ENCODE data around the gene MED15. TPM values are rescaled to one million over a fixed set of nuclear protein-coding genes. Genes with fewer than 3 reads are reported as not detected.

Gene MED15
- total and polyA plus RNA-seq, 2 of the 8 experiments (the other 6 are each of a cell fraction or from before 2014, with no cell fraction given): 28.3 to 57.1 TPM

GRCh38 chr22:20525048-20525447 is 17.6 kb downstream of the MED15 start:
- Histone ChIP-seq H3K4me3 (ENCODE audit: extremely low read depth in 1 of 4, insufficient read depth in 2 of 4, low read depth in 3 of 4, low read length in 4 of 4) (no peak overlapping the region), H4K5ac (ENCODE audit: insufficient read length, low read depth, low read length) (no peak overlapping the region), H4K20me1 (replicated peaks in 1 of 2; ENCODE audit: control insufficient read depth in 1 of 2, insufficient read depth in 2 of 2, low read length in 2 of 2) (peaks cover 12 to 13% of the 10 kb centered on the region in 2 experiments), H4K91ac (replicated peaks; ENCODE audit: insufficient read length, low read length) (no peak overlapping the region), H3K27ac (ENCODE audit: low read depth, low read length) (no peak overlapping the region), H3K4me2 (ENCODE audit: insufficient read depth in 1 of 2, low read depth in 2 of 2, low read length in 2 of 2) (no peak overlapping the region), H2BK120ac (replicated peaks; ENCODE audit: low read depth, low read length) (no peak overlapping the region), H3K56ac (replicated peaks; ENCODE audit: insufficient read length, low read depth, low read length) (no peak overlapping the region), H3K79me1 (ENCODE audit: low read depth, low read length) (peaks cover 24% of the 10 kb centered on the region), H2BK20ac (ENCODE audit: low read length) (no peak overlapping the region), H3K23me2 (ENCODE audit: low read depth, low read length) (peaks cover 1% of the 10 kb centered on the region; the same call in 1 of the 2 replicates), H3K27me3 (replicated peaks in 1 of 4; ENCODE audit: control insufficient read depth in 3 of 4, extremely low read depth in 1 of 4, insufficient read depth in 3 of 4, low read length in 3 of 4) (no peaks in the 10 kb centered on the region), H3K18ac (ENCODE audit: extremely low read depth, low read length) (no peak overlapping the region), H2BK12ac (ENCODE audit: low read depth, low read length) (no peak overlapping the region), H3K9ac (replicated peaks in 1 of 4; ENCODE audit: extremely low read depth in 1 of 4, low read depth in 3 of 4, low read length in 3 of 4) (no peak overlapping the region), H3K9me3 (ENCODE audit: insufficient read depth in 2 of 2, low read depth in 1 of 2, low read length in 1 of 2) (peaks cover 0 to 3% of the 10 kb centered on the region in 2 experiments; a peak in 1 of 4 replicates), H3K36me3 (ENCODE audit: control insufficient read depth in 2 of 4, insufficient read depth in 4 of 4, low read length in 3 of 4) (peaks cover 0 to 7% (median 5%) of the 10 kb centered on the region in 4 experiments; a peak in 4 of 8 replicates), H2AK5ac (ENCODE audit: low read depth, low read length) (no peak overlapping the region), H2AFZ (ENCODE audit: low read length) (no peak overlapping the region), H4K8ac (ENCODE audit: extremely low read depth, insufficient read depth, low read length) (no peak overlapping the region), H3K14ac (ENCODE audit: insufficient read length) (no peak overlapping the region), H2BK5ac (ENCODE audit: low read depth, low read length) (no peak overlapping the region), H2BK15ac (ENCODE audit: low read length) (no peak overlapping the region), H3K23ac (ENCODE audit: insufficient read length) (no peak overlapping the region), H3K4me1 (replicated peaks in 1 of 4; ENCODE audit: control insufficient read depth in 3 of 4, insufficient read depth in 4 of 4, low read length in 3 of 4) (peaks cover 0 to 6% (median 1%) of the 10 kb centered on the region in 4 experiments; a peak in 3 of 7 replicates), H3K79me2 (ENCODE audit: control insufficient read depth in 1 of 2, insufficient read depth in 2 of 2, low read length in 2 of 2) (peaks cover 8 to 57% of the 10 kb centered on the region in 2 experiments), H3K4ac (replicated peaks; ENCODE audit: insufficient read length, low read depth, low read length) (no peak overlapping the region)
- FAIRE-seq (no peak), DNase-seq (ENCODE audit: low read depth in 1 of 2, low spot score in 2 of 2) (no peak)
- WGBS, 2 experiments (ENCODE audit: extremely low coverage in 1 of 2, insufficient coverage in 1 of 2, insufficient read length in 1 of 2, insufficient replicate concordance in 2 of 2, low coverage in 1 of 2, low lambda C conversion rate in 2 of 2, missing lambda C conversion rate in 1 of 2): 91% methylated on average over 7 of the region's 7 CpGs; no CpG with 5 or more reads in 1 of the 2 experiments
- POLR2A ChIA-PET (ENCODE audit: partially characterized antibody): interaction anchor here (0.9 kb wide), 1 partner anchor 14 kb away, joined by 3 read pairs; no protein-coding TSS in a partner anchor
- CTCF ChIA-PET (ENCODE audit: partially characterized antibody): interaction anchor here (1.5 to 3.1 kb wide), 3 partner anchors 8 to 39 kb away, joined by 5 to 9 read pairs (median 5); no protein-coding TSS in a partner anchor
- TF ChIP-seq RFX5 (IDR thresholded peaks at IDR 0.05; ENCODE audit: borderline replicate concordance, low read depth, low read length) (no peak), CEBPB (IDR thresholded peaks at IDR 0.05; ENCODE audit: low read depth, low read length) (0 out of 2 replicates have a peak, but pooled peaks have one; percentile 30), RXRA (IDR thresholded peaks at IDR 0.05; ENCODE audit: insufficient read depth, low read depth, low read length) (no peak)

All from H1 (cell line).